Amygdala (tissue), 56 donors: ENCODE results near the gene MSLN.
A peak's percentile ranks its signal among the peaks of the same experiment; 100 is the strongest.
"Not testable (repeated sequence)": the region's sequence is repeated elsewhere in the genome, so short reads cannot be mapped to it uniquely, and the experiment has no call there.

ENCODE experiments used
- DNase-seq, 56 donors: peaks; one replicate each; lab custom pipeline; 2025; lab: John Stamatoyannopoulos, UW

Gene MSLN

DNA sequence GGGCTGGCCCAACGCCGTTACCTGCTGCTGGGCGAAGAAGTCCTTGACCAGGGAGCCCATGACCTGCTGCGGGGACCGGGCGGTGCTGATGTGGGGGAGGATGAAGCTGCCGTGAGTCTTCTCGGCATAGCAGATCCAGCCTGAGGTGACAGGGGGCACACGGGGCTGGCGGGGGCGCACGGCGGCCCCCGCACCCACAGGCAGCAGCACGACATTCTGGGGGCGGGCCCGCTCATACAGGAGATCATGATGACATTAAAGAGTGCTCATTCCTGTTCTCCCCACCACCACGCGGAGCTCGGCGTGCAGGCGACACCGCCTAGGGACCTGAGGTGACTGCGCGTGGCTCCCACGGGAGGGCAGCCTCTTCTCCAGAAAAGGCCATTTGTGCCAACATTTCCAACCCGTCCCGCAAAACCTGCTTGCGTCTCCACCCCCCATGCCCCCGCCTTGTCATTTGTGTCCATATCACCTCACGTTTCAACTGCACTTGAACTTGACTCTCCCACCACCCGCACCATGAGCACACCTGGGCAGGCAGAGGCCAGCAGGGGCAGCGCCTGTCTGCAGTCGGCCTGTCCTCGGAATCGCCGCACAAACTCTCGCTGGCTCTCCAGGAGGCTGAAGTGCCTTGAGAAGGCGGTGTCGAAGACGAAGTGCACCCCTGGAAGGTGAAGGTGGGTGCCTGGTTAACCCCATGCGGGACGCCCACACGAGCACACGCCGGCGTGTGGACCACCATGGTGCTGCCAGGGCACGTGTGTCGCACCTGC, 26.1 kb upstream of the MSLN start:
- DNase-seq, result no peak

DNA sequence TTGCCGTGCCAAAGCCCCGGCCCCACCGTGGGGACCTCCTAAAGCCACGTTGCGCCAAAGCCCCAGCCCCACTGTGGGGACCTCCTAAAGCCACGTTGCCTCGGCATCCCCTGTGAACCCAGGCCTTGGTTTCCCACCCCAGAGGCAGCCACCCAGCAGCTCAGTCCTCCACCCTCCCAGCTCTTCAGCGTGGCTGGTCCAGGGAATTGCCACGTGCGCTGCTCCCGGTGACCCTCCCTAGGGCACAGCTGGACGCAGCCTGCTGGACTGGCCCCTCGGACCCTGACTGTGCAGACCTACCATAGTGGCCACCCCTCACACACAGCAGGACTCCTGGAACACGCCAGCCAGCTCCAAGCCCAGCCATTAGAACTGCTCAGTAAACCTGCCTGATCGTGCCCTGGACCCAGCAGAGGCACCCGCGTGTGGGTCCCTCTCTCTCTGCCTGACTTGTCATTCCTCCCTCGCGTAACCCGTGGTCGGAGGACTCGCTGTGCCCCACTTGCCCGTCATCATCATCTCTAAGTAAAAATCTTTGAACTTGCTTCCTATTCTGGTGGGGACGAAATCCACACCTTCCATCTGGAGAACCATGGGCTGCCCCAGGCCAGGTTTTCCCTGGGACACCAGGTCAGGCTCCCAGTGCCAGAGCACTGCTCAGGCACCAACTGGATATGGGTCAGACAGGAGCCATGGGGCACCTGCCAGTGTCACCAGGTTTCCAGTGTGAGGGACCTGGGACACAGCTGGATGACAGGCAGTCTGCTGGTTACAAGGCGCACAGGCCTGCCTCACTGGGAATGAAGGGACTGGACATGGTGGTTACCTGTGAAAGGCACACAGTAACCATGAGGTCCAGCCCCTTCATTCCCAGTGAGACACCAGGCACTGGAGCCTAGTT, 25.3 kb upstream of the MSLN start:
- DNase-seq, result no peak

GRCh38 chr16:735982-736453, 24.5 kb upstream of the MSLN start:
- no peak for DNase-seq

GRCh38 chr16:736936-737481, 23.5 kb upstream of the MSLN start:
- DNase-seq, result no peak

GRCh38 chr16:739560-740458, 20.7 kb upstream of the MSLN start:
- no peak for DNase-seq

DNA sequence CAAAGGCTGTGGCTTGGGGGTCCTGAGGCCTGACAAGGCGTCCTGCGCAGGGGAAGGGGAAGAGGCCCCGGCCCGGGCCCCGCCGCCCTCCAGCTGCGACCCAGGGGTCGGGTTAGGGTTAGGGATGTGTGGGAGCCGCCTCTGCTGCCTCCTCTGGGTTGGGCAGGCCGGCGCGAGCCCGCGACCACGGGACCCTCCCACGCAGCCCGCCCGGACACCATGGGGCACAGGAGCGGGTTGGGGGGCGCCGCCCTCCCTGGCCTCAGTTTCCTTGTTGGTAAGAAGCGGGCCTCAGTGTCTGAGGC, 20.1 kb upstream of the MSLN start:
- no peak for DNase-seq

DNA sequence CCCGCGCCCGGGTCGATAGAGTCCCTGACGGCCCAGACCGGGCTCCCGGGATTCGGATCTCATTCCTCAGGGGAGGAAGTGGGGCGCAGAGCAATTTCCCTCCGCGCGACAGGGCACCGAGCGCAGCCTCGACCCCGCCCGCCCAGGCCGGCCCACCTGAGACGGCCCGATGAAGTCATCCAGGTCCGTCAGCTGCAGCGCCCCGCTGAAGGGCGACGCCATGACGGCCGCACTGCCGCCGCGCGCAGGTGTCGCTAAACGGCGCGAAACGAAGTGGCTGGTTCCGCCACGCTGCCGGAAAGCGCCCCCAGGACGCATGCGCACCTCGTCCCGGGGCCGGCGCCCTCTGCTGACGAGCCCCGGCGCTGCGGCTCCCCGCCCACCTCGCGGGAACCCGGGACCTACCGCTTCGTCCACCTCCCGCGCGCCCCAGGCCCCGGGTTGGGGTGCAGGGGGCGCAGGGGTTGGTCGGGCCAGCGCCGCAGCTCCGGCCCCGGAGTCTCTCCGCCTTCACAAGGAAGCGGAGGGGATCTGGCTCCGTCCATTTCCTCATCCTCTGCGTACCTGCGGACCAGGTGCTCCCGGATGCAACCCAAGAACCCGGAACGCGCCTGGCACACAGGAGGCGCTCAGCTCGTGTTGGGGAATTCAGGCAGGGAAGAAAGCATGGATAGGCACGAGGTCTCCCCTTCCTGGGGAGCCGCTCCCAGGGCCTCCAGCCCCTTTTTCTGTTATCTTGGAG, 19.6 kb upstream of the MSLN start, which contains the start of gene CIAO3:
Gene CIAO3, minus strand, starts transcription at position 234 of the 742 bp plus-strand sequence. Its CDS starts 12 bp downstream, at position 222.
- peak in 55 of 56 donors; percentile 15 to 92 (median 74) for DNase-seq

DNA sequence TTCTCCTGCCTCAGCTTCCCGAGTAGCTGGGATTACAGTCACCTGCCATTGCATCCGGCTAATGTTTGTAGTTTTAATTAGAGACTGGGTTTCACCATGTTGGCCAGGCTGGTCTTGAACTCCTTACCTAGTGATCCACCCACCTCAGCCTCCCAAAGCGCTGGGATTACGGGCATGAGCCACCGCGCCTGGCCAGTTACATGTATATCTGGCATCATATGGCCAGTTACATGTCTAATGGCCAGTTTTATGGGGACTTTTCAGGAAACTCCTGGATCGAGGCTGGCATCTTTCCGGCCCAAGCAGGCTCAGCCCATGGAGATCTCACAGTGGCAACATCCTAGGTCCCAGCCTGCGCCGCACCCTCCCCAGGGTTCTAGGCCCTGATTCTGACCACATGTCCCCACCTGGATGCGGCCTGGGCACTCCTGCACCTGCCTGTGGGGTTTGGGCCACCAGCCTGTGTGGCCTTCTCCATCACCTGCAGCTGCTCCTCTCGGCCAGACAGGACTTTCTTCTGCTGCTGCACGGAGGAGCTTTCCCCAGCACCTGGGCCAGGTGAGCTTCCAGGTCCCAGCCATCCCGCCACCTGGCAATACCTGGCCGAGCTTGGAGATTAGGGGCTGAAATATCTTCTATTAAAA, 18.4 kb upstream of the MSLN start:
- no peak for DNase-seq

DNA sequence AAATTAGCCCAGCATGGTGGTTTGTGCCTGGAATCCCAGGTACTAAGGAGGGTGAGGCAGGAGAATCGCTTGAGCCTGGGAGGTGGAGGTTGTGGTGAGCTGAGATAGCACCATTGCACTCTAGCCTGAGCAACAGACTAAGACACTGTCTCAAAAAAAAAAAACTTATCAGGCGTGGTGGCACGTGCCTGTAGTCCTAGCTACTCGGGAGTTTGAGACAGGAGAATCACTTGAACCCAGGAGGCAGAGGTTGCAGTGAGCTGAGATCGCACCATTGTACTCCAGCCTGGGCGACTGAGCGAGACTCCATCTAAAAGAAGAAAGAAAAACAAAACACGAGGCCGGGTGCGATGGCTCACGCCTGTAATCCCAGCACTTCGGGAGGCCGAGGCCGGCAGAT, 17.6 kb upstream of the MSLN start:
- DNase-seq, result not testable (repeated sequence)

GRCh38 chr16:743794-744500, 16.6 kb upstream of the MSLN start:
- no peak for DNase-seq

- no peak for DNase-seq
Observed at GRCh38 chr16:745739-746138, 14.8 kb upstream of the MSLN start.

DNA sequence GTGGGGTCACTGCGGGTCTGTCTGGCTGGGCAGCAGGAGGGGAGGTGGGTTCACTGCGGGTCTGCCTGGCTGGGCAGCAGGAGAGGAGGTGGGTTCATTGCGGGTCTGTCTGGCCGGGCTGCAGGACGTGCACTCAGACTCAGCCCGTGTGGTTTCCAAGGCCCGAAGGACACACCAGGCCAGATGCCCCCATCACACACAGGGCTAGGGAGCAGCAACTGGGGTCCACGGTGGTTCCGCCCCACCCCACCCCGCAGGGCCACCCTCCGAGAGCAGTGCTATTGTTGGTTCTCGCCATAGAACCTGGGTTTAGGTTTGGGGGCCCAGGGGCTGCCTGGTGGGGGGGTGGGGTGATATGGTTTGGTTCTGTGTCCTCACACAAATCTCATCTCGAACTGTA, 13.9 kb upstream of the MSLN start:
- no peak for DNase-seq

DNA sequence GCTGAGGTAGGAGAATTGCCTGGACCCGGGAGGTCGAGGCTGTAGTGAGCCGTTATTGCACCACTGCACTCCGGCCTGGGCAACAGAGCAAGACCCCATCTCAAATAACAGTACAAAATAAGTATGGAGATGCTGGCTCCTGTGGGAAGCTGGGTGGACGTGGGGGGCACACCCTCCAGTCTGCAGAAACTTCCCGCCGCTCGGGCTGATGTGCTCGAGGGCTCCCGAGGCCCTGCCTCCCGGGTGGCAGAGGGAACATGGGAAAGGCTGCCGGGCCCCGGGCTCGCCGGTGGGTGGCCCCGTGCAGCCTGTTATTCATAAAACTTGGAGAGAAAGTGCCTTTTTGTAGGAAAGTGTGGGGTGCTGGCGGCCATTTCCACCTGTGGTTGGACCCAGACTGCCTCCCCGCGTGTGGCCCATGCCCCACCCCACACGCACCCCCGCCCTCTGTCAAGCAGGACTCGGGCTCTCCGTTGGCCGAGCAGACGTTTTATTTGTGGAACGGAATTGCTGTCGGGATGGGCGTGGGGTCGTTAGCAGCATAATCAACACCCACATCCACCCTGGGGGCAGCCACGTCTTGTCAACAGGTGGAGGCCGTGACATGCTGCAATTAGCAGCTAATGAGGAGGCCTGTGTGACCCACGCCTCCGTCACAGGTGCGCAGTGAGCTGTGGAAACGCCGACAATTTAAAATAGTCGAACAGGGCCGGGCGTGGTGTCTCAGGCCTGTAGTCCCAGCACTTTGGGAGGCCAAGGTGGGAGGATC, 12.4 kb upstream of the MSLN start:
- DNase-seq, result no peak

GRCh38 chr16:749010-749409, 11.5 kb upstream of the MSLN start:
- no peak for DNase-seq

- no peak for DNase-seq
Observed at GRCh38 chr16:750485-750884, 10.0 kb upstream of the MSLN start.

DNA sequence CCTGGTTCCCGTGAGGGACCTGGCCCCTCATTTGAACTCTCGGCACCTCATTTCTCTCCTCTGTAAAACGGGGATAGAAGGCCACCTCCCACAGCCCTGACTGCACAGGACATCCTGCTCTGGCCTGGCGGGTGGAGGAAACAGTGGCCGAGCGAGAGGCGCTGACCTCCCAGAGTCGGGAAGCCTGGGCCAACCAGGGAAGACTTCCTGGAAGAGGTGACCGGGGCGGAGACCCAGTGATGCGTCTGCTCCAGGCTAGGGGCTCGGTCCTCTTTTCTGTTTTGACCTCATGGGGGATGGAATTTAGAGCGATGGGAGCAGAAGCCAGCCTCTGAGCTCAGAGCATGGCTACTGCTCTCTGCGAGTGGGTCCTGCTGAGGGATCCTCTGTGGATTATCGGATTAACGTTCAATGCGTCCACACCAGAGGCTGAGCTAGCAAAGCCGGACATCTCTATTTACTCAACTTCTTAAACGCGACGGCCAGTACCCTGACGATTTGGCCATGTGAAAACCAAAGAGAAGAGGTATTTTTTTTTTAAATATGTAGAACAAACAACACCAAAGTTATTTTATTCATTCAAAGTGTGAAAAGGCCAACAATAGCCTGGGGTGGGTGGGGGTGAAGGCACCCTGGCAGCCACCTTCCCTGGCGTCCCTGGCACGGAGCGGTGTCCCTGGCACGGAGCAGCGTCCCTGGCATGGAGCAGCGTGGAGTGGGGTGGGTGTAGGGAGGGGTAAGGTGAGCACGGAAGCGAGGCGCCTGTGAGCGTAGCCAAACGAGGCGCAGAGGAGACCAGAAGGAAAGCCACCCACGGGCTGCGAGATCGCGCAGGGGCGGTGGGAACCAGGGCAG, 9.2 kb upstream of the MSLN start:
- peak in 14 of 56 donors; percentile 2 to 42 (median 26) for DNase-seq

GRCh38 chr16:752007-752312, 8.6 kb upstream of the MSLN start:
- no peak for DNase-seq
